ENCODE data around the gene CCR9. TPM values are rescaled to one million over a fixed set of nuclear protein-coding genes. Genes with fewer than 3 reads are reported as not detected.

CCR9 gene
- total RNA-seq, 1 donor from 2014 or later, result not detected

- ATAC-seq (ENCODE audit: poor library complexity) (no peak), DNase-seq (no peak)
- intact Hi-C loops (cut with DNase I), result no loop called here
Observed at GRCh38 chr3:45869638-45870037, 16.7 kb upstream of the CCR9 start.

GRCh38 chr3:45870099-45870498 is 16.2 kb upstream of the CCR9 start:
- ATAC-seq (ENCODE audit: poor library complexity), result no peak
- no peak for DNase-seq
- intact Hi-C loops (cut with DNase I), result no loop called here

- no peak for ATAC-seq (ENCODE audit: poor library complexity)
- DNase-seq, result no peak
- intact Hi-C loops (cut with DNase I), result no loop called here
Observed at GRCh38 chr3:45871780-45872179, 14.6 kb upstream of the CCR9 start.

- DNase-seq (no peak), ATAC-seq (ENCODE audit: poor library complexity) (no peak)
- intact Hi-C loops (cut with DNase I), result no loop called here
Observed at GRCh38 chr3:45872569-45872968, 13.8 kb upstream of the CCR9 start.

GRCh38 chr3:45873036-45873435 is 13.3 kb upstream of the CCR9 start:
- no peak for DNase-seq
- ATAC-seq (ENCODE audit: poor library complexity), result no peak
- intact Hi-C loops (cut with DNase I), result no loop called here

- DNase-seq, result no peak
- no peak for ATAC-seq (ENCODE audit: poor library complexity)
- intact Hi-C loops (cut with DNase I), result no loop called here
Observed at GRCh38 chr3:45873638-45874037, 12.7 kb upstream of the CCR9 start.

- intact Hi-C loops (cut with DNase I), result no loop called here
- DNase-seq (no peak), ATAC-seq (ENCODE audit: poor library complexity) (no peak)
Observed at GRCh38 chr3:45874677-45875346, 11.5 kb upstream of the CCR9 start.

- intact Hi-C loops (cut with DNase I), result no loop called here
- DNase-seq, result no peak
- no peak for ATAC-seq (ENCODE audit: poor library complexity)
Observed at GRCh38 chr3:45878124-45878523, 8.2 kb upstream of the CCR9 start.

GRCh38 chr3:45880725-45881077 is 5.6 kb upstream of the CCR9 start:
- ATAC-seq (ENCODE audit: poor library complexity) (no peak), DNase-seq (no peak)
- intact Hi-C loops (cut with DNase I), result no loop called here

- ATAC-seq (ENCODE audit: poor library complexity) (peak; percentile 81), DNase-seq (no peak)
- intact Hi-C loops (cut with DNase I), result no loop called here
Observed at GRCh38 chr3:45881078-45882022, 5.0 kb upstream of the CCR9 start.

- intact Hi-C loops (cut with DNase I), result no loop called here
- DNase-seq (no peak), ATAC-seq (ENCODE audit: poor library complexity) (no peak)
Observed at GRCh38 chr3:45884368-45885201, 1.8 kb upstream of the CCR9 start.

GRCh38 chr3:45887285-45887684 is 942 bp downstream of the CCR9 start:
- intact Hi-C loops (cut with DNase I), result no loop called here
- ATAC-seq (ENCODE audit: poor library complexity) (no peak), DNase-seq (no peak)

GRCh38 chr3:45887759-45888511 is 1.6 kb downstream of the CCR9 start:
- ATAC-seq (ENCODE audit: poor library complexity) (no peak), DNase-seq (no peak)
- intact Hi-C loops (cut with DNase I), result no loop called here

GRCh38 chr3:45889337-45889736 is 3.0 kb downstream of the CCR9 start:
- DNase-seq, result no peak
- intact Hi-C loops (cut with DNase I), result no loop called here

GRCh38 chr3:45890405-45890804 is 4.1 kb downstream of the CCR9 start:
- DNase-seq (no peak), ATAC-seq (ENCODE audit: poor library complexity) (no peak)
- intact Hi-C loops (cut with DNase I), result no loop called here

More at GRCh38 chr3:45889337-45889736, 3.0 kb downstream of the CCR9 start:
- no peak for ATAC-seq (ENCODE audit: poor library complexity)

- intact Hi-C loops (cut with DNase I), result no loop called here
- DNase-seq, result no peak
- ATAC-seq (ENCODE audit: poor library complexity), result no peak
Observed at GRCh38 chr3:45892161-45892560, 5.8 kb downstream of the CCR9 start.

GRCh38 chr3:45894015-45894414 is 7.7 kb downstream of the CCR9 start:
- ATAC-seq (ENCODE audit: poor library complexity), result no peak
- DNase-seq, result no peak
- intact Hi-C loops (cut with DNase I), result no loop called here

GRCh38 chr3:45895686-45896468 is 9.5 kb downstream of the CCR9 start:
- ATAC-seq (ENCODE audit: poor library complexity) (no peak), DNase-seq (no peak)
- intact Hi-C loops (cut with DNase I), result no loop called here
